PC-3 (cell line): ENCODE data around the gene TCP11.

Source experiments
- CTCF ChIP-seq: fragments of 300-600 bp; sonication (generic); conservative IDR thresholded peaks from 2 replicates; pipeline ENCODE4 v1.5.1; 2017; ENCODE audit warnings: antibody characterized with exemption, low read depth, mild to moderate bottlenecking, low read length
- EZH2 ChIP-seq: fragments of 300-600 bp; sonication (generic); IDR thresholded peaks from one replicate; pipeline ENCODE4 v1.6.1; 2017; ENCODE audit warnings: antibody characterized with exemption, mild to moderate bottlenecking, low read length; ENCODE audit not compliant: unreplicated experiment
- EZH2phosphoT487 ChIP-seq: fragments of 300-600 bp; sonication (generic); IDR thresholded peaks from 2 replicates; pipeline ENCODE4 v1.6.1; 2018; ENCODE audit warnings: mild to moderate bottlenecking, antibody characterized with exemption, low read length, borderline replicate concordance

- no peak for TF ChIP-seq CTCF
- no peak for TF ChIP-seq EZH2phosphoT487
- no peak for TF ChIP-seq EZH2
Measured at GRCh38 chr6:35176301-35177024, 35.3 kb upstream of the TCP11 start.
